H9 (cell line): ENCODE measurements around the gene HOXA1. TPM values are rescaled to one million over a fixed set of nuclear protein-coding genes. Genes with fewer than 3 reads are reported as not detected.

Experiments used
- DNase-seq: peaks from one replicate; pipeline ENCODE4 v3.0.0-alpha.2; 2017
- H2AFZ ChIP-seq: one replicate; pipeline ENCODE4 v1.6.1; 2013; ENCODE audit warnings: mild to moderate bottlenecking, low read length, control low read depth, moderate library complexity
- H2AK5ac ChIP-seq: 2 replicates; pipeline ENCODE4 v1.6.1; 2013; ENCODE audit warnings: low read length, control low read depth, mixed read lengths; ENCODE audit not compliant: insufficient read length
- H2BK120ac ChIP-seq: one replicate; pipeline ENCODE4 v1.6.1; 2013; ENCODE audit warnings: low read depth, mild to moderate bottlenecking, low read length, control low read depth, inconsistent platforms; ENCODE audit not compliant: poor library complexity, severe bottlenecking
- H2BK12ac ChIP-seq: 2 replicates; pipeline ENCODE4 v1.6.1; 2013; ENCODE audit warnings: low read length, control low read depth, mixed read lengths, low read depth; ENCODE audit not compliant: insufficient read length
- H2BK15ac ChIP-seq: 2 replicates; pipeline ENCODE4 v1.6.1; 2013; ENCODE audit warnings: low read depth, low read length, control low read depth
- H2BK20ac ChIP-seq: one replicate; pipeline ENCODE4 v1.6.1; 2013; ENCODE audit warnings: low read depth, mild to moderate bottlenecking, low read length, control low read depth, inconsistent platforms; ENCODE audit not compliant: poor library complexity, severe bottlenecking
- H2BK5ac ChIP-seq: 2 replicates; pipeline ENCODE4 v1.6.1; 2013; ENCODE audit warnings: low read length, control low read depth, mixed read lengths; ENCODE audit not compliant: insufficient read length
- H3K14ac ChIP-seq: 2 replicates; pipeline ENCODE4 v1.6.1; 2013; ENCODE audit warnings: low read length, control low read depth; ENCODE audit not compliant: insufficient read depth
- H3K18ac ChIP-seq: 2 replicates; pipeline ENCODE4 v1.6.1; 2013; ENCODE audit warnings: low read depth, mild to moderate bottlenecking, mixed read lengths, low read length, control low read depth; ENCODE audit not compliant: insufficient read length
- H3K23ac ChIP-seq: 2 replicates; pipeline ENCODE4 v1.6.1; 2013; ENCODE audit warnings: low read length, control low read depth, mixed read lengths, low read depth; ENCODE audit not compliant: insufficient read length
- H3K23me2 ChIP-seq: 2 replicates; pipeline ENCODE4 v1.6.1; 2013; ENCODE audit warnings: low read depth, mild to moderate bottlenecking, mixed read lengths, low read length, control low read depth; ENCODE audit not compliant: insufficient read length, poor library complexity, severe bottlenecking
- H3K27ac ChIP-seq: 2 replicates; pipeline ENCODE4 v1.5.1; 2013; ENCODE audit warnings: low read length, control low read depth, mixed read lengths, low read depth; ENCODE audit not compliant: insufficient read length
- H3K27me3 ChIP-seq: 2 replicates; pipeline ENCODE4 v1.6.1; 2013; ENCODE audit warnings: low read length, control low read depth, inconsistent platforms; ENCODE audit not compliant: insufficient read depth
- H3K4ac ChIP-seq: 2 replicates; pipeline ENCODE4 v1.6.1; 2013; ENCODE audit warnings: low read depth, mild to moderate bottlenecking, control low read depth, inconsistent platforms, low read length, moderate library complexity
- H3K4me1 ChIP-seq: 2 replicates; pipeline ENCODE4 v1.6.1; 2013; ENCODE audit warnings: low read length, control low read depth, inconsistent platforms; ENCODE audit not compliant: insufficient read depth
- H3K4me2 ChIP-seq: 2 replicates; pipeline ENCODE4 v1.6.1; 2013; ENCODE audit warnings: low read length, control low read depth, mixed read lengths; ENCODE audit not compliant: insufficient read length, insufficient read depth
- H3K56ac ChIP-seq: 2 replicates; pipeline ENCODE4 v1.6.1; 2013; ENCODE audit warnings: low read depth, mild to moderate bottlenecking, mixed read lengths, low read length, control low read depth; ENCODE audit not compliant: insufficient read length
- H3K79me1 ChIP-seq: 2 replicates; pipeline ENCODE4 v1.6.1; 2013; ENCODE audit warnings: low read depth, mild to moderate bottlenecking, moderate library complexity, low read length, control low read depth, inconsistent platforms; ENCODE audit not compliant: insufficient read depth, poor library complexity, severe bottlenecking
- H3K79me2 ChIP-seq: 2 replicates; pipeline ENCODE4 v1.6.1; 2013; ENCODE audit warnings: low read length, control low read depth, inconsistent platforms; ENCODE audit not compliant: insufficient read depth
- H3K9ac ChIP-seq: 2 replicates; pipeline ENCODE4 v1.6.1; 2013; ENCODE audit warnings: low read length, control low read depth, mixed read lengths; ENCODE audit not compliant: insufficient read length; ENCODE audit errors: extremely low read depth
- H3K9me3 ChIP-seq: one replicate; pipeline ENCODE4 v1.6.1; 2013; ENCODE audit warnings: low read depth, low read length, inconsistent platforms; ENCODE audit not compliant: control insufficient read depth
- H3T11ph ChIP-seq: one replicate; pipeline ENCODE4 v1.6.1; 2013; ENCODE audit warnings: mild to moderate bottlenecking, low read length, control low read depth, inconsistent platforms
- H4K20me1 ChIP-seq: one replicate; pipeline ENCODE4 v1.6.1; 2013; ENCODE audit not compliant: control insufficient read depth, insufficient read length, insufficient read depth
- H4K5ac ChIP-seq: 2 replicates; pipeline ENCODE4 v1.6.1; 2013; ENCODE audit warnings: low read depth, mild to moderate bottlenecking, mixed read lengths, low read length, control low read depth; ENCODE audit not compliant: insufficient read length
- H4K8ac ChIP-seq: replicated peaks from 2 replicates; pipeline ENCODE4 v1.6.1; 2013; ENCODE audit warnings: low read length, control low read depth, mixed read lengths, low read depth; ENCODE audit not compliant: insufficient read length
- H4K91ac ChIP-seq: 2 replicates; pipeline ENCODE4 v1.6.1; 2013; ENCODE audit warnings: low read depth, mild to moderate bottlenecking, moderate library complexity, mixed read lengths, low read length, control low read depth; ENCODE audit not compliant: insufficient read length
- H3K27ac Mint-ChIP-seq, 3 experiments: 2 replicates in 2 of 3; 3 replicates in 1 of 3; pipeline ENCODE4 v1.8.0; 2020 to 2021; ENCODE audit warnings: mixed read lengths in 3 of 3, mild to moderate bottlenecking in 1 of 3, moderate library complexity in 1 of 3
- H3K27me3 Mint-ChIP-seq: 2 replicates; pipeline ENCODE4 v1.8.0; 2021; ENCODE audit warnings: low read depth, mild to moderate bottlenecking, moderate library complexity, mixed read lengths
- H3K36me3 Mint-ChIP-seq, 3 experiments: 2 replicates in 2 of 3; 3 replicates in 1 of 3; pipeline ENCODE4 v1.8.0; 2020 to 2021; ENCODE audit warnings: low read depth in 3 of 3, mixed read lengths in 3 of 3; ENCODE audit not compliant: insufficient read depth in 1 of 3
- H3K4me1 Mint-ChIP-seq, 2 experiments: 2 replicates each; pipeline ENCODE4 v1.8.0; 2020; ENCODE audit warnings: mixed read lengths in 2 of 2
- H3K4me3 Mint-ChIP-seq, 2 experiments: 2 replicates in 1 of 2; 3 replicates in 1 of 2; pipeline ENCODE4 v1.8.0; 2020 to 2021; ENCODE audit warnings: mild to moderate bottlenecking in 2 of 2, mixed read lengths in 2 of 2, moderate library complexity in 1 of 2
- H3K9me3 Mint-ChIP-seq, 2 experiments: 2 replicates in 1 of 2; 3 replicates in 1 of 2; pipeline ENCODE4 v1.8.0; 2020; ENCODE audit warnings: mild to moderate bottlenecking in 2 of 2, mixed read lengths in 2 of 2, moderate library complexity in 1 of 2
- CTCF ChIP-seq: fragments of 200-600 bp; sonication (generic); conservative IDR thresholded peaks from 3 replicates; pipeline ENCODE4 v1.8.0; 2021; ENCODE audit warnings: antibody characterized with exemption, mild to moderate bottlenecking
- WGBS: extraction: QIAGEN DNeasy Blood & Tissue Kit; methylation state at CpG from one replicate; pipeline ENCODE4 v1.1.7; 2013; ENCODE audit warnings: missing lambda C conversion rate, low lambda C conversion rate, mixed read lengths; ENCODE audit not compliant: insufficient read length; ENCODE audit errors: extremely low coverage; 5-methylcytosine and 5-hydroxymethylcytosine counted together
- total RNA-seq: library from RNA; stranded (reverse); gene quantifications from 2 replicates; pipeline ENCODE4 v1.2.1, GENCODE V29; 2021

Gene HOXA1
- total RNA-seq, 1 experiment from 2014 or later, result not detected

DNA sequence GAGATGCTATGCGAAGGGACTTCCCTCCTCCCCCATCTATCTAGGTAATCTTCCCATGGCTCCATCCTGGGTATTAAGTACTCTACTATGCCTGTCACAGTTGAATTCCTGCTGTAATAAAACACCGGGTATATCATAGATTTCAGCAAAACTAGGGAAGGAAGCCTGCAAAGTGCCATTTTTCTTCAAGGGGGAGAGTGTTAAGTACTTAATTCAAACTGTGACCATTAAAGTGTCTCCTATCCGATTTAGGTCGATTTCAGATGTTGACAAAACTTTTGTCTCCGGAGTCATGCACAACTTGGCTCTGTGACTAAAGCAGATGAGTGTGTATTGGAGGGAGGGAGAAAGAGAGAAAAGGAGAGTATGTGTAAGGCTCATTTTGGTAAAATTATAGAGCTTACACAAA lies 30.2 kb upstream of the HOXA1 start:
- Mint-ChIP-seq H3K9me3 (peaks cover 8 to 9% of the 10 kb centered on the region in 2 experiments; a peak in 4 of 5 replicates), H3K27me3 (peaks cover 97% of the 10 kb centered on the region), H3K27ac (no peak overlapping the region), H3K4me3 (no peak overlapping the region), H3K36me3 (no peaks in the 10 kb centered on the region; a peak in 1 of 7 replicates), H3K4me1 (peaks cover 0 to 10% of the 10 kb centered on the region in 2 experiments; a peak in 1 of 4 replicates)
- Histone ChIP-seq H3K23ac (no peak overlapping the region), H2BK20ac (no peak overlapping the region), H4K5ac (no peak overlapping the region), H4K91ac (no peak overlapping the region), H3K4me2 (no peak overlapping the region), H3K27ac (no peak overlapping the region), H4K20me1 (peaks cover 2% of the 10 kb centered on the region), H2BK5ac (no peak overlapping the region), H3K4me1 (no peaks in the 10 kb centered on the region), H3K27me3 (peaks cover 95% of the 10 kb centered on the region), H2BK120ac (no peak overlapping the region), H3K9me3 (no peaks in the 10 kb centered on the region), H2BK15ac (no peak overlapping the region), H3K79me2 (no peaks in the 10 kb centered on the region), H2BK12ac (no peak overlapping the region), H4K8ac (no peak overlapping the region), H3K9ac (no peak overlapping the region), H2AK5ac (no peak overlapping the region), H3K79me1 (no peaks in the 10 kb centered on the region), H3K56ac (no peak overlapping the region), H3K4ac (no peak overlapping the region), H3K18ac (no peak overlapping the region), H3T11ph (no peak overlapping the region), H3K14ac (no peak overlapping the region), H3K23me2 (no peaks in the 10 kb centered on the region), H2AFZ (no peak overlapping the region)
- TF ChIP-seq CTCF, result no peak
- DNase-seq, result no peak
- WGBS, result no CpG with 5 or more reads among the region's 5 CpGs
